SU-DHL-6 (cell line): ENCODE data around the gene MED6.

Experiments
- H2AFZ ChIP-seq: fragments of 200-600 bp; sonication (generic); 2 replicates; pipeline ENCODE4 v1.6.1; 2014; ENCODE audit warnings: low read depth, mild to moderate bottlenecking, moderate library complexity, mixed read lengths, antibody characterized with exemption, low read length; ENCODE audit not compliant: severe bottlenecking
- H3F3A ChIP-seq: fragments of 200-600 bp; shearing (Covaris generic); 2 replicates; pipeline ENCODE4 v1.6.0; 2016; ENCODE audit warnings: antibody characterized with exemption, mild to moderate bottlenecking; ENCODE audit not compliant: insufficient read depth
- H3K27ac ChIP-seq: fragments of 200-600 bp; sonication (generic); 2 replicates; pipeline ENCODE4 v1.5.1; 2016; ENCODE audit warnings: low read depth, mild to moderate bottlenecking, low read length, moderate library complexity, mixed read lengths
- H3K27me3 ChIP-seq: fragments of 200-600 bp; sonication (generic), shearing (Covaris generic); 2 replicates; pipeline ENCODE4 v1.6.0; 2014; ENCODE audit warnings: mild to moderate bottlenecking, low read length
- H3K36me3 ChIP-seq: fragments of 200-600 bp; sonication (generic); 2 replicates; pipeline ENCODE4 v1.6.1; 2014; ENCODE audit warnings: mild to moderate bottlenecking, low read length, mixed read lengths
- H3K4me2 ChIP-seq: fragments of 300-600, 200-600 bp; shearing (Covaris generic), sonication (generic); 2 replicates; pipeline ENCODE4 v1.6.0; 2014; ENCODE audit warnings: low read length, low read depth, mild to moderate bottlenecking; ENCODE audit not compliant: poor library complexity, severe bottlenecking
- H3K4me3 ChIP-seq: fragments of 200-600 bp; sonication (generic); 2 replicates; pipeline ENCODE4 v1.5.1; 2014; ENCODE audit warnings: antibody characterized with exemption, low read length, mild to moderate bottlenecking, mixed read lengths; ENCODE audit not compliant: insufficient read depth, poor library complexity, severe bottlenecking
- H3K79me2 ChIP-seq: fragments of 200-600 bp; sonication (generic); 2 replicates; pipeline ENCODE4 v1.6.1; 2014; ENCODE audit warnings: mild to moderate bottlenecking, low read length, moderate library complexity; ENCODE audit not compliant: insufficient read depth
- H3K9ac ChIP-seq: fragments of 200-600 bp; sonication (generic); 2 replicates; pipeline ENCODE4 v1.7.0; 2014; ENCODE audit warnings: mild to moderate bottlenecking, low read length
- H3K9me2 ChIP-seq: fragments of 200-600 bp; sonication (generic); replicated peaks from 2 replicates; pipeline ENCODE4 v1.6.1; 2014; ENCODE audit warnings: low read length; ENCODE audit not compliant: insufficient read depth
- H3K9me3 ChIP-seq: fragments of 200-600 bp; sonication (generic); 2 replicates; pipeline ENCODE4 v1.6.1; 2014; ENCODE audit warnings: low read length, mixed read lengths; ENCODE audit not compliant: insufficient read depth
- H4K20me1 ChIP-seq: fragments of 200-600 bp; sonication (generic); 2 replicates; pipeline ENCODE4 v1.6.1; 2014; ENCODE audit warnings: low read depth, mild to moderate bottlenecking, antibody characterized with exemption, low read length, moderate library complexity, mixed read lengths
- CTCF ChIP-seq: fragments of 200-600 bp; sonication (generic); IDR thresholded peaks from one replicate; pipeline ENCODE4 v1.5.1; 2017; ENCODE audit warnings: antibody characterized with exemption, mild to moderate bottlenecking, low read length, moderate library complexity; ENCODE audit not compliant: insufficient read depth, poor library complexity, severe bottlenecking
- EZH2phosphoT487 ChIP-seq: fragments of 200-600 bp; sonication (generic), shearing (Covaris generic); conservative IDR thresholded peaks from 2 replicates; pipeline ENCODE4 v1.6.1; 2018; ENCODE audit warnings: mild to moderate bottlenecking, antibody characterized with exemption, low read length, moderate library complexity, mixed read lengths

The MED6 gene

GRCh38 chr14:70618314-70618713, 17.9 kb upstream of the MED6 start:
- TF ChIP-seq CTCF: no peak
- no peaks in the 10 kb centered on the region for H3K9me2 ChIP-seq
- no peak overlapping the region for H3K4me2 ChIP-seq
- no peak overlapping the region for H3K9ac ChIP-seq
- H3K4me3 ChIP-seq: no peak overlapping the region
- H4K20me1 ChIP-seq: no peaks in the 10 kb centered on the region
- H3K27me3 ChIP-seq: no peaks in the 10 kb centered on the region
- no peaks in the 10 kb centered on the region for H3F3A ChIP-seq
- peaks cover 8% of the 10 kb centered on the region; the same call in 1 of the 2 replicates for H3K36me3 ChIP-seq
- H3K79me2 ChIP-seq: peaks cover 34% of the 10 kb centered on the region
- H2AFZ ChIP-seq: no peak overlapping the region
- no peak overlapping the region for H3K27ac ChIP-seq
- H3K9me3 ChIP-seq: no peaks in the 10 kb centered on the region

DNA sequence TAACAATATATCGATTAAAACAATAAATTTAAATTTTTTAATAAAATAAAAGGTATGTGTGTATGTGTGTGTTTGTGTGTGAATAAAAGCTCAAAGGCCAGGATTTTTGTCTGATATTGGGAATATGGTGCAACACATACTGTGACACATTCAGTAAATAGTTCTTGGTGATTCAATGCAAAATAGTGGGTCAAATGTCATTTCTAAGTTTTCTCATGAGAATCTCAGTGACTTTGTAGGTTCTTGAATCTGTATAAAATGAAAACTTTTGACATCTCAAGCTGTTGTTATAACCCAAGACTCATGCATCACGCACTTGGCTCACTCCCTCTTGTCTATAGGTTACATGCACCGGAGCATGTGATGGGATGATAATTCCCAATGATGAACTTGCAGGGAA, 16.2 kb upstream of the MED6 start:
- no peak overlapping the region for H2AFZ ChIP-seq
- H3K9me3 ChIP-seq: no peaks in the 10 kb centered on the region
- no peaks in the 10 kb centered on the region for H3K9me2 ChIP-seq
- no peak overlapping the region for H3K4me3 ChIP-seq
- no peak overlapping the region for H3K27ac ChIP-seq
- H3F3A ChIP-seq: no peaks in the 10 kb centered on the region
- H3K79me2 ChIP-seq: peaks cover 23% of the 10 kb centered on the region
- H3K36me3 ChIP-seq: peaks cover 4% of the 10 kb centered on the region; the same call in 1 of the 2 replicates
- TF ChIP-seq CTCF (no peak), EZH2phosphoT487 (no peak)
- H3K9ac ChIP-seq: no peak overlapping the region
- H4K20me1 ChIP-seq: no peaks in the 10 kb centered on the region
- H3K4me2 ChIP-seq: no peak overlapping the region
- no peaks in the 10 kb centered on the region for H3K27me3 ChIP-seq

GRCh38 chr14:70611216-70611615, 10.8 kb upstream of the MED6 start:
- H4K20me1 ChIP-seq: 0 out of 2 replicates have a peak, but pooled peaks cover 3% of the 10 kb centered on the region
- no peaks in the 10 kb centered on the region for H3K9me2 ChIP-seq
- no peak overlapping the region for H3K4me3 ChIP-seq
- H3K27me3 ChIP-seq: no peaks in the 10 kb centered on the region
- H3K9me3 ChIP-seq: no peaks in the 10 kb centered on the region
- peaks cover 14% of the 10 kb centered on the region for H3K79me2 ChIP-seq
- TF ChIP-seq CTCF (no peak), EZH2phosphoT487 (no peak)
- no peak overlapping the region for H3K9ac ChIP-seq
- H3K27ac ChIP-seq: no peak overlapping the region
- H3F3A ChIP-seq: no peaks in the 10 kb centered on the region; the same call in 1 of the 2 replicates
- no peak overlapping the region for H2AFZ ChIP-seq
- H3K36me3 ChIP-seq: 0 out of 2 replicates have a peak, but pooled peaks cover 4% of the 10 kb centered on the region
- H3K4me2 ChIP-seq: no peak overlapping the region

GRCh38 chr14:70602254-70602653, 1.8 kb upstream of the MED6 start:
- Histone ChIP-seq H3K36me3 (no peaks in the 10 kb centered on the region; the same call in 1 of the 2 replicates), H4K20me1 (0 out of 2 replicates have a peak, but pooled peaks cover 9% of the 10 kb centered on the region), H3K9ac (no peak overlapping the region), H3K4me2 (no peak overlapping the region), H3K79me2 (peaks cover 33% of the 10 kb centered on the region), H3K4me3 (no peak overlapping the region), H2AFZ (no peak overlapping the region), H3F3A (peaks cover 29% of the 10 kb centered on the region), H3K9me2 (no peaks in the 10 kb centered on the region), H3K9me3 (no peaks in the 10 kb centered on the region), H3K27ac (no peak overlapping the region), H3K27me3 (no peaks in the 10 kb centered on the region)
- TF ChIP-seq EZH2phosphoT487: no peak
- no peak for TF ChIP-seq CTCF
